Fibroblast of the aortic adventitia (primary cell): ENCODE results near the gene IL17D. TPM values are rescaled to one million over a fixed set of nuclear protein-coding genes. Genes with fewer than 3 reads are reported as not detected.

Experiments used
- DNase-seq: peaks from one replicate; pipeline ENCODE4 v3.0.0-alpha.2; 2010; ENCODE audit warnings: low read depth
- H3K4me3 ChIP-seq: 2 replicates; pipeline ENCODE4 v1.5.1; 2011; ENCODE audit warnings: low read depth, mild to moderate bottlenecking, control low read depth, low read length, moderate library complexity
- total RNA-seq: library from RNA; depleted of rRNA; stranded (reverse); fragments of >200 nt; gene quantifications from 2 replicates; pipeline ENCODE4 v1.2.3, GENCODE V29; 2012; ENCODE audit warnings: low replicate concordance
- TF ChIP-seq, protein P1 (sequence below): IDR thresholded peaks from 2 replicates; pipeline ENCODE4 v1.5.1; 2011; ENCODE audit warnings: mild to moderate bottlenecking, low read length, control low read depth, inconsistent platforms; ENCODE audit not compliant: insufficient read depth

The IL17D gene
- total RNA-seq, 1 donor = 5.0 TPM

GRCh38 chr13:20769834-20770233, 66.3 kb downstream of the IL17D start:
- DNase-seq = no peak
- TF ChIP-seq, protein P1, sequence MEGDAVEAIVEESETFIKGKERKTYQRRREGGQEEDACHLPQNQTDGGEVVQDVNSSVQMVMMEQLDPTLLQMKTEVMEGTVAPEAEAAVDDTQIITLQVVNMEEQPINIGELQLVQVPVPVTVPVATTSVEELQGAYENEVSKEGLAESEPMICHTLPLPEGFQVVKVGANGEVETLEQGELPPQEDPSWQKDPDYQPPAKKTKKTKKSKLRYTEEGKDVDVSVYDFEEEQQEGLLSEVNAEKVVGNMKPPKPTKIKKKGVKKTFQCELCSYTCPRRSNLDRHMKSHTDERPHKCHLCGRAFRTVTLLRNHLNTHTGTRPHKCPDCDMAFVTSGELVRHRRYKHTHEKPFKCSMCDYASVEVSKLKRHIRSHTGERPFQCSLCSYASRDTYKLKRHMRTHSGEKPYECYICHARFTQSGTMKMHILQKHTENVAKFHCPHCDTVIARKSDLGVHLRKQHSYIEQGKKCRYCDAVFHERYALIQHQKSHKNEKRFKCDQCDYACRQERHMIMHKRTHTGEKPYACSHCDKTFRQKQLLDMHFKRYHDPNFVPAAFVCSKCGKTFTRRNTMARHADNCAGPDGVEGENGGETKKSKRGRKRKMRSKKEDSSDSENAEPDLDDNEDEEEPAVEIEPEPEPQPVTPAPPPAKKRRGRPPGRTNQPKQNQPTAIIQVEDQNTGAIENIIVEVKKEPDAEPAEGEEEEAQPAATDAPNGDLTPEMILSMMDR = no peak
- H3K4me3 ChIP-seq = no peak overlapping the region

Other genes starting within 250 kb of the IL17D start
- gene CRYL1, start 177.8 kb upstream of the IL17D start, total RNA-seq = 14.2 and 21.3 TPM in 2 replicates
- gene IFT88, start 136.5 kb upstream of the IL17D start, total RNA-seq = 21.1 TPM in 2 replicates
- gene EEF1AKMT1, start 70.3 kb downstream of the IL17D start, total RNA-seq = 15.9 and 18.5 TPM in 2 replicates
- gene XPO4, start 199.0 kb downstream of the IL17D start, total RNA-seq = 11.8 and 25.8 TPM in 2 replicates